GM13977 (cell line): ENCODE data around the gene TRIM47.

Source experiments
- DNase-seq: peaks from one replicate; pipeline ENCODE4 v3.0.0; 2012; ENCODE audit warnings: low spot score
- CTCF ChIP-seq: IDR thresholded peaks from 2 replicates; pipeline ENCODE4 v1.5.1; 2012; ENCODE audit warnings: mild to moderate bottlenecking, control low read depth; ENCODE audit not compliant: insufficient read depth; ENCODE audit errors: extremely low read depth, missing control alignments
- in situ Hi-C: fragments of 300-500 bp; cut with MboI; formaldehyde crosslinking; loops from one replicate; pipeline ENCODE4 v1.12.0; 2022; ENCODE audit warnings: low sequenced_read_pairs, low pct_unique_long_range_greater_than_20kb, mixed read lengths, inconsistent platforms; ENCODE audit not compliant: unreplicated experiment

The TRIM47 gene

GRCh38 chr17:75827308-75828075 lies 50.9 kb downstream of the TRIM47 start:
- DNase-seq, result peak; percentile 93
- in situ Hi-C loops, result no loop called here
- TF ChIP-seq CTCF, result peak; percentile 72

- no peak for TF ChIP-seq CTCF
- peak; percentile 36 for DNase-seq
- in situ Hi-C loops, result no loop called here
These were observed 51.6 kb downstream of the TRIM47 start for GRCh38 chr17:75826561-75827307.

GRCh38 chr17:75825748-75826370 lies 52.5 kb downstream of the TRIM47 start:
- in situ Hi-C loops, result no loop called here
- no peak for TF ChIP-seq CTCF
- DNase-seq, result no peak

- no peak for TF ChIP-seq CTCF
- in situ Hi-C loops, result no loop called here
- no peak for DNase-seq
These were observed 53.2 kb downstream of the TRIM47 start for GRCh38 chr17:75825149-75825552.

GRCh38 chr17:75824666-75825065 lies 53.7 kb downstream of the TRIM47 start:
- in situ Hi-C loops, result no loop called here
- no peak for TF ChIP-seq CTCF
- no peak for DNase-seq
